Activated B cell treated with CpG ODN at 0.5 μM for 24 hours (primary cell): ENCODE measurements around the gene NPPA. TPM values are rescaled to one million over a fixed set of nuclear protein-coding genes. Genes with fewer than 3 reads are reported as not detected.

ENCODE experiments used
- ATAC-seq: fragments of 200-7000 bp; cut with Tn5 transposase; one replicate; pipeline ENCODE4 v1.10.0; 2021; ENCODE audit warnings: low read depth, mild to moderate bottlenecking, moderate library complexity
- CTCF ChIA-PET: fragments of 350-600 bp; sonication (Branson Sonifier 250); formaldehyde crosslinking; loops from one replicate; lab custom pipeline; 2021; ENCODE audit warnings: antibody characterized with exemption; lab: Charles Lee
- POLR2A ChIA-PET: fragments of 350-600 bp; sonication (Branson Sonifier 250); formaldehyde crosslinking; loops from one replicate; lab custom pipeline; 2021; ENCODE audit warnings: antibody characterized with exemption; lab: Charles Lee
- DNase-seq: peaks from one replicate; pipeline ENCODE4 v3.0.0; 2022
- H3K27ac Mint-ChIP-seq: one replicate; pipeline ENCODE4 v1.8.0; 2020; ENCODE audit warnings: mixed read lengths
- H3K27me3 Mint-ChIP-seq: one replicate; pipeline ENCODE4 v1.8.0; 2021; ENCODE audit warnings: mixed read lengths
- H3K36me3 Mint-ChIP-seq: one replicate; pipeline ENCODE4 v1.8.0; 2021; ENCODE audit warnings: low read depth, mixed read lengths
- H3K4me1 Mint-ChIP-seq: one replicate; pipeline ENCODE4 v1.8.0; 2021; ENCODE audit warnings: mixed read lengths
- H3K4me3 Mint-ChIP-seq: one replicate; pipeline ENCODE4 v1.8.0; 2020; ENCODE audit warnings: mild to moderate bottlenecking, mixed read lengths
- H3K9me3 Mint-ChIP-seq: one replicate; pipeline ENCODE4 v1.8.0; 2020; ENCODE audit warnings: mixed read lengths
- CTCF ChIP-seq: fragments of 200-600 bp; IDR thresholded peaks from one replicate; pipeline ENCODE4 v1.8.0; 2022; ENCODE audit warnings: antibody characterized with exemption, mild to moderate bottlenecking
- intact Hi-C: fragments of 100-400 bp; cut with micrococcal nuclease; formaldehyde crosslinking; loops from one replicate; pipeline ENCODE4 v1.15.1; 2024
- total RNA-seq: library from RNA; stranded (reverse); gene quantifications from 2 replicates; pipeline ENCODE4 v1.2.3, GENCODE V29; 2022

The NPPA gene
- total RNA-seq, 1 donor from 2014 or later, result not detected

- DNase-seq (peak; percentile 66), ATAC-seq (peak; percentile 92)
- intact Hi-C loops, result loop anchor here (1.0 to 10.0 kb wide), 4 partner anchors 54 to 129 kb away; no protein-coding TSS in a partner anchor
- no peak overlapping the region for H3K27ac Mint-ChIP-seq
- peak; percentile 28 for TF ChIP-seq CTCF
- peaks cover 27% of the 10 kb centered on the region for H3K4me1 Mint-ChIP-seq
- no peak overlapping the region for H3K4me3 Mint-ChIP-seq
- H3K9me3 Mint-ChIP-seq, result no peaks in the 10 kb centered on the region
- no peaks in the 10 kb centered on the region for H3K27me3 Mint-ChIP-seq
- ChIA-PET CTCF (interaction anchor here (0.6 to 3.9 kb wide), 8 partner anchors 14 to 192 kb away, joined by 3 to 19 read pairs (median 6); no protein-coding TSS in a partner anchor), POLR2A (interaction anchor here (0.8 to 8.8 kb wide), 3 partner anchors 32 to 181 kb away, joined by 3 to 89 read pairs (median 3); partner anchors contain the start of genes CLCN6 and MIIP)
- H3K36me3 Mint-ChIP-seq, result peaks cover 92% of the 10 kb centered on the region
Observed at GRCh38 chr1:11838349-11839272, 9.0 kb downstream of the NPPA start.

GRCh38 chr1:11837767-11838348 lies 9.7 kb downstream of the NPPA start:
- Mint-ChIP-seq H3K4me1 (peaks cover 20% of the 10 kb centered on the region), H3K9me3 (no peaks in the 10 kb centered on the region), H3K36me3 (peaks cover 93% of the 10 kb centered on the region), H3K4me3 (no peak overlapping the region), H3K27ac (peak overlapping the region; percentile 41), H3K27me3 (no peaks in the 10 kb centered on the region)
- ATAC-seq, result no peak
- CTCF ChIA-PET, result interaction anchor here (0.6 to 3.9 kb wide), 8 partner anchors 15 to 193 kb away, joined by 3 to 19 read pairs (median 6); no protein-coding TSS in a partner anchor
- POLR2A ChIA-PET, result interaction anchor here (0.8 to 8.8 kb wide), 3 partner anchors 32 to 181 kb away, joined by 3 to 89 read pairs (median 3); partner anchors contain the start of genes CLCN6 and MIIP
- no peak for TF ChIP-seq CTCF
- intact Hi-C loops, result loop anchor here (1.0 to 10.0 kb wide), 4 partner anchors 53 to 129 kb away; no protein-coding TSS in a partner anchor
- DNase-seq, result no peak

GRCh38 chr1:11836955-11837766 lies 10.4 kb downstream of the NPPA start:
- Mint-ChIP-seq H3K9me3 (no peaks in the 10 kb centered on the region), H3K27me3 (no peaks in the 10 kb centered on the region), H3K36me3 (peaks cover 95% of the 10 kb centered on the region), H3K27ac (no peak overlapping the region), H3K4me3 (no peak overlapping the region), H3K4me1 (peaks cover 14% of the 10 kb centered on the region)
- intact Hi-C loops, result loop anchor here (10.0 kb wide), 1 partner anchor 52 kb away; no protein-coding TSS in a partner anchor
- ATAC-seq (no peak), DNase-seq (no peak)
- CTCF ChIA-PET, result interaction anchor here (1.1 to 3.9 kb wide), 3 partner anchors 55 to 130 kb away, joined by 3 to 19 read pairs (median 14); no protein-coding TSS in a partner anchor
- TF ChIP-seq CTCF, result no peak
- POLR2A ChIA-PET, result interaction anchor here (0.8 to 8.8 kb wide), 2 partner anchors 72 to 182 kb away, joined by 3 to 89 read pairs; partner anchors contain the start of gene MIIP

GRCh38 chr1:11835441-11836225 lies 11.9 kb downstream of the NPPA start:
- Mint-ChIP-seq H3K9me3 (no peaks in the 10 kb centered on the region), H3K4me3 (no peak overlapping the region), H3K4me1 (peaks cover 3% of the 10 kb centered on the region), H3K27me3 (no peaks in the 10 kb centered on the region), H3K36me3 (peaks cover 95% of the 10 kb centered on the region), H3K27ac (no peak overlapping the region)
- intact Hi-C loops, result loop anchor here (10.0 kb wide), 1 partner anchor 51 kb away; no protein-coding TSS in a partner anchor
- no peak for ATAC-seq
- CTCF ChIA-PET, result interaction anchor here (1.1 kb wide), 1 partner anchor 72 kb away, joined by 3 read pairs; no protein-coding TSS in a partner anchor
- TF ChIP-seq CTCF, result no peak
- POLR2A ChIA-PET, result interaction anchor here (8.8 kb wide), 1 partner anchor 73 kb away, joined by 89 read pairs; no protein-coding TSS in a partner anchor
- DNase-seq, result no peak
